Osteoblast (primary cell): ENCODE measurements around the gene CDC6. TPM values are rescaled to one million over a fixed set of nuclear protein-coding genes. Genes with fewer than 3 reads are reported as not detected.

ENCODE experiments used
- DNase-seq: peaks from one replicate; pipeline ENCODE4 v3.0.0; 2011; ENCODE audit warnings: low spot score, mixed read lengths; ENCODE audit not compliant: insufficient read length; ENCODE audit errors: missing footprints
- H2AFZ ChIP-seq: 2 replicates; pipeline ENCODE4 v1.6.0; 2011; ENCODE audit warnings: mild to moderate bottlenecking, low read length
- H3K27ac ChIP-seq: 2 replicates; pipeline ENCODE4 v1.5.1; 2011; ENCODE audit warnings: mild to moderate bottlenecking, low read depth, low read length, moderate library complexity
- H3K27me3 ChIP-seq: 2 replicates; pipeline ENCODE4 v1.6.0; 2012; ENCODE audit warnings: mild to moderate bottlenecking, control low read depth, inconsistent platforms, low read length, moderate library complexity; ENCODE audit not compliant: insufficient read depth
- H3K36me3 ChIP-seq: 2 replicates; pipeline ENCODE4 v1.5.1; 2011; ENCODE audit warnings: mild to moderate bottlenecking, low read length, control low read depth, moderate library complexity; ENCODE audit not compliant: insufficient read depth
- H3K4me1 ChIP-seq: 2 replicates; pipeline ENCODE4 v1.5.1; 2011; ENCODE audit warnings: mild to moderate bottlenecking, low read length, control low read depth, moderate library complexity; ENCODE audit not compliant: insufficient read depth
- H3K4me2 ChIP-seq: 2 replicates; pipeline ENCODE4 v1.6.0; 2011; ENCODE audit warnings: mild to moderate bottlenecking, low read length; ENCODE audit not compliant: insufficient read depth
- H3K4me3 ChIP-seq: fragments of 200-600 bp; sonication (generic); 3 replicates; pipeline ENCODE4 v1.5.1; 2012; ENCODE audit warnings: mild to moderate bottlenecking, low read length, inconsistent platforms; ENCODE audit not compliant: insufficient read depth
- H3K79me2 ChIP-seq: 2 replicates; pipeline ENCODE4 v1.6.0; 2012; ENCODE audit warnings: mild to moderate bottlenecking, low read length, control low read depth, inconsistent platforms; ENCODE audit not compliant: insufficient read depth
- H3K9me3 ChIP-seq: 2 replicates; pipeline ENCODE4 v1.5.1; 2011; ENCODE audit warnings: low read depth, low read length, control low read depth
- H4K20me1 ChIP-seq: 2 replicates; pipeline ENCODE4 v1.6.0; 2012; ENCODE audit warnings: mild to moderate bottlenecking, low read length, control low read depth; ENCODE audit not compliant: insufficient read depth
- total RNA-seq: library from RNA; depleted of rRNA; stranded (reverse); fragments of >200 nt; gene quantifications from 2 replicates; pipeline ENCODE4 v1.2.3, GENCODE V29; 2012
- TF ChIP-seq, protein P1 (sequence below): IDR thresholded peaks from 2 replicates; pipeline ENCODE4 v1.5.1; 2011; ENCODE audit warnings: mild to moderate bottlenecking, low read depth, low read length, moderate library complexity; ENCODE audit errors: extremely low read depth

The CDC6 gene
- total RNA-seq, 1 donor: 5.1 TPM

DNA sequence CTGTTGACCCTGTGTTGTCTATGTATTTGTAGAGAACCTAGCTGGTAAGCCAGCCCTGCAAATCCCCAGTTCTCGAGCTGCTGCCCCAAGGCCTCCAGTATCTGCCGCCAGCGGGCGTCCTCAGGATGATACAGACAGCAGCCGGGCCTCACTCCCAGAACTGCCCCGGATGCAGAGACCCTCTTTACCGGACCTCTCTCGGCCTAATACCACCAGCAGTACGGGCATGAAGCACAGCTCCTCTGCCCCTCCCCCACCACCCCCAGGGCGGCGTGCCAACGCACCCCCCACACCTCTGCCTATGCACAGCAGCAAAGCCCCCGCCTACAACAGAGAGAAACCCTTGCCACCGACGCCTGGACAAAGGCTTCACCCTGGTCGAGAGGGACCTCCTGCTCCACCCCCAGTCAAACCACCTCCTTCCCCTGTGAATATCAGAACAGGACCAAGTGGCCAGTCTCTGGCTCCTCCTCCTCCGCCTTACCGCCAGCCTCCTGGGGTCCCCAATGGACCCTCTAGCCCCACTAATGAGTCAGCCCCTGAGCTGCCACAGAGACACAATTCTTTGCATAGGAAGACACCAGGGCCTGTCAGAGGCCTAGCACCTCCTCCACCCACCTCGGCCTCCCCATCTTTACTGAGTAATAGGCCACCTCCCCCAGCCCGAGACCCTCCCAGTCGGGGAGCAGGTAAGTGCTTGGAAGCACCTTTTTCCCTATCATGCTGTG is 23.1 kb upstream of the CDC6 start:
- no peak for DNase-seq
- Histone ChIP-seq H3K79me2 (peaks cover 22% of the 10 kb centered on the region), H3K4me1 (no peaks in the 10 kb centered on the region), H2AFZ (no peak overlapping the region), H3K9me3 (no peaks in the 10 kb centered on the region), H3K4me3 (no peak overlapping the region), H3K27ac (no peak overlapping the region), H3K36me3 (peaks cover 46% of the 10 kb centered on the region), H3K27me3 (no peaks in the 10 kb centered on the region), H3K4me2 (no peak overlapping the region), H4K20me1 (peaks cover 9% of the 10 kb centered on the region)
- TF ChIP-seq, protein P1, sequence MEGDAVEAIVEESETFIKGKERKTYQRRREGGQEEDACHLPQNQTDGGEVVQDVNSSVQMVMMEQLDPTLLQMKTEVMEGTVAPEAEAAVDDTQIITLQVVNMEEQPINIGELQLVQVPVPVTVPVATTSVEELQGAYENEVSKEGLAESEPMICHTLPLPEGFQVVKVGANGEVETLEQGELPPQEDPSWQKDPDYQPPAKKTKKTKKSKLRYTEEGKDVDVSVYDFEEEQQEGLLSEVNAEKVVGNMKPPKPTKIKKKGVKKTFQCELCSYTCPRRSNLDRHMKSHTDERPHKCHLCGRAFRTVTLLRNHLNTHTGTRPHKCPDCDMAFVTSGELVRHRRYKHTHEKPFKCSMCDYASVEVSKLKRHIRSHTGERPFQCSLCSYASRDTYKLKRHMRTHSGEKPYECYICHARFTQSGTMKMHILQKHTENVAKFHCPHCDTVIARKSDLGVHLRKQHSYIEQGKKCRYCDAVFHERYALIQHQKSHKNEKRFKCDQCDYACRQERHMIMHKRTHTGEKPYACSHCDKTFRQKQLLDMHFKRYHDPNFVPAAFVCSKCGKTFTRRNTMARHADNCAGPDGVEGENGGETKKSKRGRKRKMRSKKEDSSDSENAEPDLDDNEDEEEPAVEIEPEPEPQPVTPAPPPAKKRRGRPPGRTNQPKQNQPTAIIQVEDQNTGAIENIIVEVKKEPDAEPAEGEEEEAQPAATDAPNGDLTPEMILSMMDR: no peak

DNA sequence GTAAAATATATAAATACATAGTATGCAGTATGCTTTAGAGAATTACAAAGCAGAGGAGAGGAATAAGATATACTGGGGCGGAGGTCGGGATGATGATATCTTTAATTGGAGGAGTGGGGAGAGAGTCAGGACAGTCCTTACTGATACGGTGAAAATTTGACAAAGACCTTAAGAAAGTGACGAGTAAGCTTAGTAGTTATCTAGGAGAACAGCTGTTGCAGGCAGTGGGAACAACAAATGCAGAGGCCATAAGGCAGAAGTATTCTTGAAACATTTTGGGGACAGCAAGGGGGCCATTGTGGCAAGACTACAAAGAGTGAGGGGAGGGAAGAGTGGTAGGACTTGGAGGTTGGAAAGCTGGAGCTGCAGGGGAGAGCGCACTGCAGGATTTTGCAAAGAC is 22.3 kb upstream of the CDC6 start:
- Histone ChIP-seq H3K27me3 (no peaks in the 10 kb centered on the region), H3K79me2 (peaks cover 21% of the 10 kb centered on the region), H3K36me3 (peaks cover 43% of the 10 kb centered on the region), H2AFZ (no peak overlapping the region), H3K27ac (no peak overlapping the region), H3K4me1 (no peaks in the 10 kb centered on the region), H3K4me2 (no peak overlapping the region), H4K20me1 (peaks cover 6% of the 10 kb centered on the region), H3K9me3 (no peaks in the 10 kb centered on the region), H3K4me3 (no peak overlapping the region)
- TF ChIP-seq, protein P1: no peak
- DNase-seq: no peak

DNA sequence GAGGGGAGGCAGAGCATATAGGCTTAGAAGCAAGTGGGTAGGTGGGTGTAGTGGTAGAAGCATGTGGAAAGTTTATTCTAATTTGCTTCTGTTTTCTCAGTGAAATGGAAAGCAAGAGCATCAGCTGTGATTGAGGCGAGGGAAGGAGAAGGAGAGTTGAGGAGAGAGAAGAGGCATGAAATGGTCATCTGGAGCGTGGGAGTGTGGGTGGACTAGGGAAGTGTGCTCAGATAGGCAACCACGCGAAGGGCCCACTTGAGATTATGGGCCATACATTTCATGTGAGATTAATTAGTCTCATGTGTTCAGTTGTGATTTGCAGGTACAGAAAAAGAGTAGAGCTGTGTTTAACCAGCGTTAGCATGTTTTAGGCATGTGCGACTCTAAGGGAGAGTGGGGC is 20.8 kb upstream of the CDC6 start:
- no peak overlapping the region for H2AFZ ChIP-seq
- H3K4me3 ChIP-seq: no peak overlapping the region
- no peaks in the 10 kb centered on the region for H3K9me3 ChIP-seq
- peaks cover 47% of the 10 kb centered on the region for H3K36me3 ChIP-seq
- TF ChIP-seq, protein P1: no peak
- no peak overlapping the region for H3K4me2 ChIP-seq
- DNase-seq: no peak
- no peak overlapping the region for H3K27ac ChIP-seq
- peaks cover 6% of the 10 kb centered on the region for H4K20me1 ChIP-seq
- no peaks in the 10 kb centered on the region for H3K27me3 ChIP-seq
- no peaks in the 10 kb centered on the region for H3K4me1 ChIP-seq
- H3K79me2 ChIP-seq: peaks cover 25% of the 10 kb centered on the region

DNA sequence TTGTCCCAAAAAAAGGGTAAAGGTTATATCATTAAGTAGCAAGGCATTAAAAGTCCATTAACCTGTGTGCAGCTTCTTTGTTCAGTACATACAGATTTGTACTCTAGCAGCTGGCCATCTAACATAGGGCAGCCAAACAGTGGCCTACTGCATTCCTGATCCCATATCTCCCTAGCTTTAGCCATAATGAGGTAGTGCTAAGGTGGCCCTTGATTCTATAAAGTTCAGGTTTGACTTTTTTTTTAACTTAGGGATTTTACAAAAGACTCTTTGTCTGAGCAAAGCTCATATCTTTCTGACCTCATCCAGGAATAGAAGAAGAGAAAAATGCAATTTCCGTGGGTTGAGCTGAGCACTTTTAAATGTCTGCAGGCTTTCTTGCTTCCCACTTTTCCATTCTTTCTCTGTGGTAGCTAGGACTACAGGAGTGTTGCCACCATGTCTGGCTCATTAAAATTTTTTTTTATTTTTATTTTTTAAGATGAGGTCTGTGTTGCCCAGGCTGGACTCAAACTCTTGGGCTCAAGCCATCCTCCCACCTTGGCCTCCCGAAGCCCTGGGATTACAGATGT is 19.5 kb upstream of the CDC6 start:
- TF ChIP-seq, protein P1: no peak
- H2AFZ ChIP-seq: no peak overlapping the region
- H3K9me3 ChIP-seq: no peaks in the 10 kb centered on the region
- no peak overlapping the region for H3K4me3 ChIP-seq
- no peak for DNase-seq
- no peaks in the 10 kb centered on the region for H3K4me1 ChIP-seq
- no peak overlapping the region for H3K4me2 ChIP-seq
- peaks cover 13% of the 10 kb centered on the region for H3K79me2 ChIP-seq
- peaks cover 38% of the 10 kb centered on the region for H3K36me3 ChIP-seq
- H4K20me1 ChIP-seq: no peaks in the 10 kb centered on the region
- no peak overlapping the region for H3K27ac ChIP-seq
- no peaks in the 10 kb centered on the region for H3K27me3 ChIP-seq
